GM12892 (cell line): Measurements from ENCODE around the gene KLHL9.

Experiments used
- POLR2A ChIP-seq: IDR thresholded peaks from 2 replicates; pipeline ENCODE4 v1.6.1; 2011; ENCODE audit warnings: low read depth, low read length, control low read depth
- POLR2AphosphoS5 ChIP-seq: IDR thresholded peaks from 2 replicates; pipeline ENCODE4 v1.6.1; 2011; ENCODE audit warnings: low read depth, low read length, control low read depth
- TAF1 ChIP-seq: IDR thresholded peaks from 2 replicates; pipeline ENCODE4 v1.6.1; 2011; ENCODE audit warnings: low read depth, mild to moderate bottlenecking, control low read depth, low read length, borderline replicate concordance

DNA sequence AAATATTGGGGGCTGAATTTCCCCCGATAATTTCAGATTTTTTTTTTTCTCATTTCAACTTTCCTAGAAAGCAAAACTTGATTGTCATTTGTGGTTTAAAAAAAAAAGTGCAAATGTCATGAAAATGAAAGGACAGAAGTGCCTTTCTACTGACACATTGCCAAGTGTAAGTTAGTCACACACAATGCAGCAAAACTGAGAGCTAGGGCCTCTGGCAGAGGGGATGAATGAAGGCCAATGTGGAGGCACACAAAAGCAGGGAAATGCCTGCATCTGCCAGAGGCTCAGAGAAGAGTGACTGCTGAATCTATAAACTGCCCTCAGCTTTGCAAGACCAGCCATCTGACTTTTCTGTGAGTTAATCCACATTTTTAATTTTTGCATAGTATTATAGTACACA lies 23.3 kb downstream of the KLHL9 start:
- TF ChIP-seq POLR2A (no peak), POLR2AphosphoS5 (no peak), TAF1 (no peak)
